ENCODE measurements around the gene TMPRSS3.

Gene TMPRSS3

GRCh38 chr21:42367367-42368165 is 28.3 kb downstream of the TMPRSS3 start:
- no peak for DNase-seq

DNA sequence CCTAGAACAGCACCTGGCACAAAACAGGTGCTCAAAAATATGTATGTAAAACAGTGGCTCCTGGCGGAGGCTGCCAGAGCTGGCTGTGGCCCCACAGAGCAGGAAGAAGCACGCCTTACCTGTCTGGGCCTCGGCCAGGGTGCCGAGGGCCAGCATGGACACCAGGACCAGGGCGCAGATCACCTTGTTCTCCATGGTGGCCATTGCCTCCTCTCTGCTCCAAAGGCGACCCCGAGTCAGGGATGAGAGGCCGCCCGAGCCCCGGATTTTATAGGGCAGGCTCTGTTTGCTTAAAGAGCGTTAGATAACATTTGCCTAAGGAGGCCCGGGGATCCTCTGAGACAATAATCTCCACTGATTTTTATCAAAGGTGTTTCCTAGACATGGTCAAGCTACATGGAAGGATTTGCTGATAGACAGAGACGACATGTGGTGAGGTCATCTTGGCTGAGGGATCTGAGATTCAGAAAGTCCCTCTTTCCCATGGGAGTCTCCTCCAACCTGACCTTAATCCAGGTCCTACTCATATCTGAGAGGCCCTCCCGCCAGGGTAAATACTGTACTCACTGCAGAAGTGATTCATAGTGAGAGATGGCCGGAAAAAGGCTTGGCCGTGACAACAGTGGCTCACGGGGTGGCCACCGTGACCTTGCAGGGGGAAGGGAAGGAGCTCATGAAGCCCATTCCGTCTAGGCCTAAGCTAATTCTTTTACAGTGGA is 29.4 kb downstream of the TMPRSS3 start, which contains the start of gene TFF1:
Gene TFF1, minus strand, starts transcription at position 244 of the 719 bp plus-strand sequence. Its CDS starts 40 bp downstream, at position 204.
- DNase-seq, result no peak

- DNase-seq, result no peak
These were observed 30.1 kb downstream of the TMPRSS3 start for GRCh38 chr21:42365770-42366169.

DNA sequence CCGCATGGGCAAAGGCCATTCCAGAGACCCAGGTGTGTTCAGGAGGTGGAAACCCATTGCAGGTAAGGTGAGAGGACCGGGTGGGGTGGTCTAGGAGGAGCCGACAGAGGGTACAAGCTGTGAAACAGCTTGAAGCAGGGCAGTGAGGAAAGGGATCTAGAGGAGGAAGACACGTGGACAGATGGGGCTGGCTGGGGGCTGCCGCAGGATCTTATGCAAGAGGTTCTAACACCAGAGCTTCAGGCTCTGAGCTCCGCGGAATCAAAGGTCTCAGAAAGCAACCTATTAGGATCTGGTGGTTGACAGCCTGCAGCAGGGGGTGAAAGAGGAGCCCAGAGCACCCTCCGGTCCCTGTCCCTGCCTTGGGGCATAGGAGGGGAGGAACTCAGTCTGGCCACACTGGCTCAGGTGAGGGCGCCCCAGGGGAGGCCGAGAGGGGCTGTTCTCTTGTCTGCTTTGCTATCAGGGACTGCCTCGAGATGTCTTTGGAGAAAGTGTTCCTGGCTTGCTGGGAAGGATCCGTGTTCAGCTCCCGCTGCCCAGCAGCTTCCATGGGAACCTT is 31.5 kb downstream of the TMPRSS3 start:
- no peak for DNase-seq

GRCh38 chr21:42363312-42363711 is 32.5 kb downstream of the TMPRSS3 start:
- DNase-seq, result no peak

GRCh38 chr21:42362700-42363099 is 33.2 kb downstream of the TMPRSS3 start:
- DNase-seq, result no peak

- no peak for DNase-seq
These were observed 33.7 kb downstream of the TMPRSS3 start for GRCh38 chr21:42362198-42362597.

GRCh38 chr21:42361286-42361685 is 34.6 kb downstream of the TMPRSS3 start:
- no peak for DNase-seq

DNA sequence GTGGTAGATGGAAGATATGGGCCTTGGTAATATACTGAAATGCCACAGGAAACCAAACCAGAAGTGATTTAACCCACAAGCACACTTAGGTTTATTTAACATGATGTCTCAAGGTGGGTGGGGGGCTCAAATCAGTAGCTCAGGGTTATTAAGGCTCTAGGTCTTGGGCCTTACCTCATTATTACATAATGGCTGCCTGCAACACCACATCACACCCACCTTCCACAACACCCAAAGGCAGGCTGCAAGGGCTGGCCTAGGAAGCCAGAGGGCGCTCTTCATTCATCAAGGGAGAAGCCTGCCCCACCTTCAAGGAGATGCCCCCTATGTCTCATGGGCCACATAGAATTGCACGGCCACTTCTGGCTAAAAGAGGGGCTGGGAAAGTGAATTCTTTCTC is 35.5 kb downstream of the TMPRSS3 start:
- DNase-seq, result no peak

DNA sequence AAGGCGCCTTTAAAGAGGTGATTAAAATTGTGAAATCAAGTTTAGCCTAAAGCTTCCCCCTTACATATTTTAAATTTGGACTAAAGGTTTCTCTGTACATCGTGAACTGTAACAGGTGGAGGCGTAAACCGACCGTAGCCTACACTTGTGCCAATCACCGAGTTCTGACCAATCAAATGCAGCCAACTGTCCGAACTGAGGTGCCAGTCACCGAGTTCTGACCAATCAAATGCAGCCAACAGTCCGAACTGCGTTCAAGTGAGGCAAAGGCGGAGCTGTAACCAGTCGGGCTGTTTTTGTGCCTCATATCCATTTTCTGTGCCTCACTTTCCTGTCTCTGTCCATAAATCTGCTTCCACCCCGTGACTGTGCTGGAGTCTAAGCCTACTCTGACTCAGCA is 36.9 kb downstream of the TMPRSS3 start:
- no peak for DNase-seq

DNA sequence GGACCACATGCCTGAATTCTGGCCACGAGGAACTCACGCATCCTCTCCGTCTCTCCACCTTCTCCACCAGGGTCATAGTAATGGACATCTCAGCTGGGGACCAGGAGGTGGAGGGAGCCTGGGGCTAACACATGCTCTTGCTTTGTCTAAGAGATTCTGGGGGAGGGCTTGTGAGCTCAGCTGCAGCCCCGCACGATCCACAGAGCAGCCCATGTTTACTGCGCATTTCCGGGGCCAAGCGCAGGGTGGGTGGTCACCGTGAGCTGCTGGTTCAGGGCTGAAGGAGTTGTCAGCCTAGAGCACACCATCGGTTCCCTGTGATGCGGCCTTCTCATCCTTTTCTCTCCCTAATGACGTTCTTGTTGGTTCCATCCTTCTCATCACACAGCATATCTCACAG is 37.6 kb downstream of the TMPRSS3 start:
- DNase-seq, result no peak

DNA sequence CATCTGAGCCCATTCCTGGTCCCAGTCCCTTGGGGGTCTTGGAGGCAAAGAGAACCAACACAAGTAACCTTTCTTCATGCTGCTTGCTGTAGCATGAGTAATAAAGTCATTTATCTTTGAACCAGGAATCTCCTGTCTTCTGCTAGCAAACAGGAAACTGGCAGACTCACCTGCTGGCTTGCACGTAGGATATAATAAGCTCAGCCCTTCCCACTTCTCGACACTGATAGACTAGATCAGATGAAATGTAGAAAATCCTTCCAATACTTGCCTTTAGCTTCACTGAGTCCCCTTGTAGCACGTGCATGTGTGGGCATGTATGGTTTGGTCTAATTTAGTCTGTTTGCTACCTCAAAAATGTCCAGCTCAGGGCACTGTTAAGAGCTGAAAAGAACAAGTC is 38.5 kb downstream of the TMPRSS3 start:
- no peak for DNase-seq

DNA sequence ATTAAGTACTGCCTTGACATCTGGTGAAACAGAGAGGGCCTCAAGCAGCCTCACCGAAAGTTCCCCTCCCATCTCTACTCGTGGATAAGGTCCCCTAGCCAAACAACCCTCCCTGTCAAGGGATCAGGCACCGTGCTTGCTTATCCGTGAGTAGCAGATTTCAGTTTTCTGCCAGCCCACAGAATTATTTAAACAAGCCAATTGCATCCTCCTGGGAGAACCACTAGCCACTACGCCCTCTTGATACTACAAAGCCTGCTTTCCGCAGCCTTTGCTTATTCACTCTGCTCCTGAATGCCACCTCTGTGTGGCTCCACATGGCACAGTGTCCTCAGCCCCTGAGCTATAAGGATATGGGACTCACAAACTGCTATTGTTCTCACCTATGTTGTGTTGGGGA is 39.2 kb downstream of the TMPRSS3 start:
- DNase-seq, result no peak

DNA sequence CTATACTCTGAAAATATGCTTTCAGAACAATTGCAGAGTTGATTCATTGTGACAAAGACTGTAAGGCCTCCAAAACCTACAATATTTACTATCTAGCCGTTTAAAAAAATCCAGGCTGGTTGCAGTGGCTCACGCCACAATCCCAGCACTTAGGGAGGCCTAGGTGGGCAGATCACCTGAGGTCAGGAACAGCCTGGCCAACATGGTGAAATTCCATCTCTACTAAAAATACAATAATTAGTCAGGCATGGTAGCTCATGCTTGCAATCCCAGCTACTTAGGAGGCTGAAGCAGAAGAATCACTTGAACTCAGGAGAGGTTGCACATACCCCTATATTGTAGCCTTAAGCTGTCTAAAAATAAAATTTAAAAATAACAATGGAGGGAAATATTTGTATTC is 39.8 kb downstream of the TMPRSS3 start:
- DNase-seq, result no peak

DNA sequence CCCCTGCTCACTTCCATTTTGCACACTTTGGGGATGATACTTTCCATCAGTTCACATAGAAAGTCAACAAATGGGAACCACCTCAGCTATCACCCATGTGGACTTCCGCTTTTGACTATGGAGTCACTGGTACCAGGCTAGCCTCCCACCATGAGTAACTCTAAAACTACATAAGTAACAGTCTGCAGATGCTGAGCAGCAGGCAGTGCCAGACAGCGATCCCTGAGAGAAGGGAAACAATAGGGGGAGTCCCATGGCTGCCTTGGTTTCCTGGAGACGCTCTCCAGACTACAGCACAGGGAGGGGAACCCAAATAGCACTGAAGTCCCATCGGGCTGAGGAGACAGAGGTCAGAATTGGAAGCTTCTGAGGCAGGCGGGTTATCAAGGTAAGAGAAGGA is 42.2 kb downstream of the TMPRSS3 start:
- DNase-seq, result no peak

- no peak for DNase-seq
These were observed 43.3 kb downstream of the TMPRSS3 start for GRCh38 chr21:42352441-42353095.

DNA sequence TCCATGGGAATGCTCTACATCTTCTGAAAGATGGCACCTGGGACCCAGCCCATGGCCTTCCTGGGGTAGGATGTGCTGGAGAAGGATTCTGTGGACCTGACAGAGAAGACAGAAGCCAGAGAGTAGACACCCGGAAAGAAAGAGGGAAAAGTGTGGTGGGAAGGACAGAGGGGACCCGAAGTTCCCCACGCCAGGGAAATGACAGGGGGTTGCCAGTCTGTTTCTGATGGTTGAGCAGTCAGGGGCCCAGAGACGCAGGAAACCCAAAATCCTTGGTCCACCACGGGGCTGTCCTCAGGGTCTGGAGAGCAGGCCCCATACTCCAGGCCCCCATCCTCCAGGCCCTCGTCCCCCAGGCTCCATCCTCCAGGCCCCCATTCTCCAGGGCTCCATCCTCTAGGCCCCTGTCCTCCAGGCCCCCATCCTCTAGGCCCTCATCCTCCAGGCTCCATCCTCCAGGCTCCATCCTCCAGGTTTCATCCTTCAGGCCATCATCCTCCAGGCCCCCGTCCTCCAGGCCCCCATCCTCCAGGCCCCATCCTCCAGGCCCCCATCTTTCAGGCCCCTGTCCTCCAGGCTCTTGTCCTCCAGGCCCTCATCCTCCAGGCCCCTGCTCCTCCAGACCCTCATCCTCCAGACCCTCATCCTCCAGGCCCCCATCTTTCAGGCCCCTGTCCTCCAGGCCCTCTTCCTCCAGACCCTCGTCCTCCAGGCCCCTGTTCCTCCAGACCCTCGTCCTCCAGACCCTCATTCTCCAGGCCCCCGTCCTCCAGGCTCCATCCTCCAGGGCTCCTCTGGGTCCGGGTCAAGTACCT is 44.0 kb downstream of the TMPRSS3 start:
- DNase-seq, result no peak

DNA sequence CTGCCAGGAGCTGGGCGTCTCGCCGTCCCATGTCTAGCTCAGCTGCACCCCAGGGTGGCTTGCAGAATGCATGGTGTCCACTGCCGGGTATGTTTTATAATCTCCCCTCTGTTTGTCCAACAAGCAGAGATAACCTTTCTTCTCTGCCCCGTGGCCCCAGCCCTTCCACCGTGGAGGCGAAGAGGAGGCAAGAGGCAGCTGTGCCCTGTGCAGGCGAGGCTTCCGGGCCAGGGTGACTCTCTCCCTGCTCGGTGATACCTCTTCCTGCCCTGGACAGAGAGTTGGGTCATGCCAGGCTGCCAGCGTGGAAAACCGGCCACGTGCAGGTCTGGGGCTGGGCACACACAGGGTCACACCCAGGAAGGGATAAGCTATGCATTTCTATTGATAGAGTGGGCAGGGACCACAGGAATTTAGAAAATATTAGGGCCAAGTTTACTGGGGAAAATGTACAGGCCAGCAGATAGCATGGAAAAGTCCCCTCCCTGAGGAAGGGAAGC is 44.9 kb downstream of the TMPRSS3 start, which contains the start of gene TFF2:
Gene TFF2, minus strand, starts transcription at position 68 of the 500 bp plus-strand sequence. Its CDS starts 37 bp downstream, at position 31.
- no peak for DNase-seq

- no peak for DNase-seq
These were observed 45.4 kb downstream of the TMPRSS3 start for GRCh38 chr21:42350318-42350910.

- DNase-seq, result no peak
These were observed 46.2 kb downstream of the TMPRSS3 start for GRCh38 chr21:42349420-42350317.

DNA sequence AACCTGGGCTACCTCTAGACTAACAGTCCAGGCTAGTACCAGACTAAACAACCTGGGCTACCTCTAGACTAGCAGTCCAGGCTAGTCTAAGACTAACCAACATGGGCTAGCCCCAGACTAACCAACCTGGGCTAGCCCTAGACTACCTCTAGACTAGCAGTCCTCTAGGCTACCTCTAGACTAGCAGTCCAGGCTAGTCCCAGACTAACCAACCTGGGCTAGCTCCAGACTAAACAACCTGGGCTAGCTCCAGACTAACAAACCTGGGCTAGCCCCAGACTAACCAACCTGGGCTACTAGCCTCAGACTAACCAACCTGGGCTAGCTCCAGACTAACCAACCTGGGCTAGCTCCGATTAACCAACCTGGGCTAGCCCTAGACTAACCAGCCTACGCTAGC is 47.1 kb downstream of the TMPRSS3 start:
- DNase-seq, result no peak
